UCSD-AML1 (cell line): Measurements from ENCODE around the gene GPR39.
"Not testable (repeated sequence)": the region's sequence is repeated elsewhere in the genome, so short reads cannot be mapped to it uniquely, and the experiment has no call there.

ENCODE experiments used
- DNase-seq: peaks from one replicate; lab custom pipeline; 2025; ENCODE audit not compliant: unreplicated experiment; lab: John Stamatoyannopoulos, UW

Gene GPR39

DNA sequence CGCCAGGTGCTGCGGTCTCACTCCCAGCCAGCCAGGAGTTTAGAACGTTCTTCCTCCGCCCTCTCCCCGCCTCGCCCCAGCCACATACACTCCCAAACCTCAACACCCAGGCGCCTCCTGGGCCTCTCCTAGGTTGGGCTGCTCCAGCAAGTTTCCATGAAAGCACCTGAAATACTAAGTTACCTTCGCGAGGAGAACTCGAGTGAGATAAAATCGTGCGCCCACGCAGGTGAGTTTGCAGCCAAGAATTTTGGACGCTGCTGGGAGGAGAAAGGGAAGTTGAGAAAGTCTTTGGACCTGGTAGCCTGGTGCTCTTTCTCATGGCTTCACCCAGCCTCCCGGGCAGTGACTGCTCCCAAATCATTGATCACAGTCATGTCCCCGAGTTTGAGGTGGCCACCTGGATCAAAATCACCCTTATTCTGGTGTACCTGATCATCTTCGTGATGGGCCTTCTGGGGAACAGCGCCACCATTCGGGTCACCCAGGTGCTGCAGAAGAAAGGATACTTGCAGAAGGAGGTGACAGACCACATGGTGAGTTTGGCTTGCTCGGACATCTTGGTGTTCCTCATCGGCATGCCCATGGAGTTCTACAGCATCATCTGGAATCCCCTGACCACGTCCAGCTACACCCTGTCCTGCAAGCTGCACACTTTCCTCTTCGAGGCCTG lies at the start of gene GPR39:
Gene GPR39 (plus strand): TSS at position 83 of the 673 bp plus-strand sequence.
- no peak for DNase-seq

- no peak for DNase-seq
These were observed 48.4 kb upstream of the GPR39 start for GRCh38 chr2:132368191-132368590.

- no peak for DNase-seq
These were observed 44.3 kb upstream of the GPR39 start for GRCh38 chr2:132372276-132372675.

DNA sequence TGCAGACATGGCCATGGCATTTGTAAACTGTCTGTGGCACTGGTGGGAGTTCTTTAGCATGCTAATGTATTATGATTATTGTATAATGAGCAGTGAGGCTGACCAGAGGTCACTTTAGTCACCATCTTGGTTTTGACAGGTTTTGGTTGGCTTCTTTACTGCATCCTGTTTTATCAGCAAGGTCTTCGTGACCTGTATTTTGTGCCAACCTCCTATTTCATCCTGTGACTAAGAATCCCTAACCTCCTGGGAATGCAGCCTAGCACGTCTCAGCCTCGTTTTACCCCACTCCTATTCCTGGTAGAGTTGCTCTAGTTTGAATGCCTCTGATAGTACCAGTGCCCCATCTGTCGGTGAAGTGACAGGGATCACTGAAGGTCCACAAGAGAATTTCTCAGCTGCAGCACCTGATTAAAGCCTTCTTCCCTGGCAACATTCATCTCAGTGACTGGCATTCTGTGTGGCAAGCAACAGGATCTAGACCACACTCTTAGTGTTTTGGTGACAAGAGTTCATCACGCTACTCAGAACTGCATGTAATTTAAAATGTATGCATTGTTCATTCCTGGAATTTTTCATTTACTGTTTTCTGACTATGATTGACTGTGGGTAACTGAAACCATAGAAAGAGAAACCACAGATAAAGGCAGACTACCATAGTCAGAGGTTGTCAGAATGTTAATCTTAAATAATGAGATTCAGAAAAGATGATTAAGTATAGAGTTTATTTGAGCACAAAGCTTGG lies 43.0 kb upstream of the GPR39 start:
- no peak for DNase-seq

- DNase-seq = no peak
These were observed 42.5 kb upstream of the GPR39 start for GRCh38 chr2:132374151-132374550.

DNA sequence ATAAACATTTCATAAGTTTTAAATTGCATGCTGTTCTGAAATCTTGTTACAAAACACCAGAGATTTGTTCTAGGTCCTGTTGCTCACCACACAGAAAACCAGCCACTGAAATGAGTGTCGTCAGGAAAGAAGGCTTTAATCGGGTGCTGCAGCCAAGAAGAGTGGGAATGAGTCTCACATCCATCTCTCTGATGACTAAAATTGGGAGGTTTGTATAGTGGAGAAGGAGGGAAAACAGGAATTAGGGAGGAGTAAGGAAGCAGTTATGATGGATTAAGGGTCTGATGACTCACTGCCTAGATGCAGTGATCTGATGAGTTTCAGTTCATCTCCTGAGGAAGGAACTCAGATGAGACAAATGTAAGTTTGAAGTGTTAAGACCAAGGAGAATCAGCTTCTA lies 42.1 kb upstream of the GPR39 start:
- no peak for DNase-seq

- no peak for DNase-seq
These were observed 41.6 kb upstream of the GPR39 start for GRCh38 chr2:132374961-132375360.

DNA sequence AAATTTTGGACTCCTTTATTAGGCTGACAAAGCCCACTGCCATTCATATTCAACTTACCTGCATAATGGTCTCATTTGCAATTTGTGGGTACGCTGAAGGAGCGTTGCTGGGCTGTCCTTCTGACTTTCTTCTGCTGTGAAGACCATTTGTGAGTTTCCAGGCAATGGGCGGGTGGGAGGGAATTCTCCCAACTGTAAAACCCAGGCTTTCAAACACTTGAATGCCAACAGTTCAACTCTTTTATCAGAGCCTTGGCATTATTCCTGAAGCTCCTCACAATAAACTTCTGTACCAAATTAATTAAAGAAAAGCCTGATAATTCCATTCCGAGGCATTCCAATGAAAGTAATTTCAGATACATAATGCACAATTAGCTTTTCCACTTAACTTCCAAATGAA lies 35.2 kb upstream of the GPR39 start:
- no peak for DNase-seq

GRCh38 chr2:132383956-132384355 lies 32.6 kb upstream of the GPR39 start:
- no peak for DNase-seq

- no peak for DNase-seq
These were observed 32.0 kb upstream of the GPR39 start for GRCh38 chr2:132384491-132385151.

GRCh38 chr2:132387126-132387525 lies 29.5 kb upstream of the GPR39 start:
- no peak for DNase-seq

DNA sequence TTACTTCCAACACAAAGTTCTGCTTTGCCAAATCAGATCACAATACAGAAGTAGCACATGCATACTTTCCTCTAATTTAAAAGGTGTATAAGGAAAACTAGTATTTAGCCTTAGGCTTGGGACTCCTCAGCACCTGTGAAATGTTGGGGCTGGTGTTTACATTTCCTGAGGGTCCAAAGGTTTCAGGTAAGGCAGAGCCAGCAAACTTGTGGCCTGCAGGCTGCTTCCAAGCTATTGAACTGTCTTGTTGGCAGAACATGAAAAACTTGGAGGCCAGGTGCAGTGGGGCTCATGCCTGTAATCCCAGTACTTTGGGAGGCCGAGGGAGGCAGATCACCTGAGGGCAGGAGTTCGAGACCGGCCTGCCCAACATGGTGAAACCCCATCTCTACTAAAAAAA lies 26.5 kb upstream of the GPR39 start:
- DNase-seq = no peak

DNA sequence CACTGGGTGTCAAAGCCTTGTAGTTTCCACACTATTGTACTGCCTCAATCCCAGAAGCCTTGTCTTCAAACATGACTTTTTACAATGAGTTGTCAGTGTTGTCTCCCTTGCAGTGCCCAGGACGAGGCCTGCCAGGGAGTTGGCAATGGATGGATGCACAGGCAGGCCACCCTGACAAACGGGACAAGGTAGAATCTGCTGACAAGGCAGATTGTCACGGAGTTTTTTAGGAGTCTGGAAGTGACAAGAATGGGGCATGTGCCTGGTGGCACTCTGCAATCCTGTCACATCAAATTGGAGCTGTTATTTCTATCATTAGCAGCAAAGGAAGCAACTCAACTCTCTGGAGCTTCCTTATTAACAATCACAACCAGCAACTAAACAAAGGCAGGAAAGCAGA lies 25.2 kb upstream of the GPR39 start:
- DNase-seq = no peak

DNA sequence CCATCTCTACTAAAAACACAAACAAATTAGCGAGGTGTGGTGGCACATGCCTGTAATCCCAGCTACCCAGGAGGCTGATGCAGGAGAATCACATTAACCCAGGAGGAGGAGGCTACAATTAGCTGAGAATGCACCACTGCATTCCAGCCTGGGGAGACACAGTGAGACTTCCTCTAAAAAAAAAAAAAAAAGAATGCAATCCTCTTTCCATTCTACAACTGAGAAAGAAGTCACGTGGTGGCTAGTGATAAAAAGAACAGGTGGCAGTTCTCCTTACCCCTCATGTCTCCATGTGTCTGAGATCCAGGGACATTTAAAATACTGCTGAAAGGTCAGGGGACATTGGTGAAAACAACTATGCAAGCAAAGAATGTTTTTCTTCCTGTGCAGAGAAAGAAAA lies 24.4 kb upstream of the GPR39 start:
- DNase-seq = no peak

DNA sequence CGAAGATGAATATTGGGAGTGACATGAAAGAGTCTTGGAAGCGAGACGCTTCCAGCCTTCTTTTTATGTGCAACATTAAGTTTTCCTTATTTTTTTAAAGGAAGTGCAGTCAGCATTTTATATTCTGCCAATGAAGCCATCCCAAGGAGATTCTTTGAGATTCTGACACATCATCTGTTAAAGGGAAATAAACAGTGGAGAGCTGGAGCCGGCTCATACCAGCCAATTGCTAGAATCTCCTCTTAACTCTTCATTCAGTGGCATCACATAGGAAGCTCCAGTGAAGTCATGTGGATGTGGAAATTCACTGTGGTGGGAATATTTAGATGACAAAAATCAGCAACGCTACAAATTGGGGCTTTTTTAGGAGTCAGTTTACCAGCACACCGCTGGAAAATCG lies 23.7 kb upstream of the GPR39 start:
- DNase-seq = no peak

DNA sequence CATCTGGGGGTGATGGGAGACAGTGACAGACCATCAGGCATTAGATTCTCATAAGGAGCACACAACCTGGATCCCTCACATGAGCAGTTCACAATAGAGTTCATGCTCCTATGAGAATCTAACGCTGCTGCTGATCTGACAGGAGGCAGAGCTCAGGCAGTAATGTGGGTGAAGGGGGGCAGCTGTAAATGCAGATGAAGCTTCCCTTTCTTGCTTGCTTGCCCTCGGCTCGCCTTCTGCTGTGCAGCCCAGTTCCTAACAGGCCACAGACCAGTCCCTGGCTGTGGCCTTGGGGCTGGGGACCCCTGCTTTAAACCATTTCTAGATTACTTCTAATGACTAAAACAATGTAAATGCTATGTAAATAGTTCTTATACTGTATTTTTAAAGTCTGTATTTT lies 19.6 kb upstream of the GPR39 start:
- not testable (repeated sequence) for DNase-seq

GRCh38 chr2:132400169-132400900 lies 16.3 kb upstream of the GPR39 start:
- no peak for DNase-seq

GRCh38 chr2:132400901-132401240 lies 15.7 kb upstream of the GPR39 start:
- no peak for DNase-seq

DNA sequence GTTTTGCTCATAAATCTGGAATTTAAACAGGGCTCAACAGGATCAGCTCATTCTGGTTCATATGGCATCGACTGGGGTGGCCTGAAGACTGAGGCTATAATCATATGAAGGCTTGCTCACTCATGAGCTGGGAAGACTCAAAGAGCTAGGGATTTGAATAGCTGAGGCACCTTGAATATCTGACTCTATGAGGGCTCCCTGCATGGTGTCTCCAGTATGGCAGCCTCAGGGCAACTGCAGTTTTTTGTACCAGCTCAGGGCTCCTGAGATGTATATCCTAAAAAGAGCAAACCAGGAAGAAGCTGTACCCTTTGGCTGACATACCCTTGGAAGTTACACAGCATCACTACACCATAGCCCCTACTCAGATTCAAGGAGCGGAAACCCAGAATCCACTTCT lies 15.3 kb upstream of the GPR39 start:
- DNase-seq = no peak

DNA sequence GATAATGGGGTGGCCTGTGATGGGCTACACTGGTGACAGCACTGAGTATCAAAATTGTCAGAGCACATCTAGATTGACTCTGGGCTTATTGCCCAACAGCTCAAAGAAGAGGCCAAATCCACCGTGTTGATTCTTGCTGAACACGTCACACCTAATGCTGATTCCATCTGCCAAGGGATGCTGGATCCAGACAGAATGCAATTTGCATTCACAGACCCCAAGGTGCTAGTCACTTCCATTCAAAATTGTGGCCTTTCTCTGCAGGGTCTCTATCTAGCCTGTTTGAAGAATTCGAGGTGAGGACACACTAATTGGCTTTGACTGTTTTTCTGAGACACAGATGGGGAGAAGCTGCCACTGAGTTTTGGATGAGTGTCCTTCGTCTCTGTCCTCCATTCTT lies 13.5 kb upstream of the GPR39 start:
- no peak for DNase-seq

DNA sequence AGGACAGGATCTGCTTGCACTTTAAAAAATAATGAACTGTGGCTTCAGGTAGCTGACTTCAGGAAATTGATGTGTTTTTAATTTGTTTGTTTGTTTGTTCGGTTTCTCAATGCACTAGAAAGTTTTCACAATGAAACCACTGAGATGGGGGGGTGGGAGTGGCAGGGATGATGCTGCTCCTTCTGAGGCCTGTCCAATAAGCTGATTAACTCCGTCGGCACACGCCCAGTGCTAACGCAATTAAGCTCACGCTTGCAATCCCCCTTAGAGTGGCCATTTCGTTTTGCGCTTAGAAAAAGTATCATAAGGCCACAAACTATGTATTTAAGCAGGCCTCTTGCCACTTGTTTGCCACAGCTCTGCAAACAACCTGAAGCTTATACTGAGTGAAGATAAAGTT lies 12.5 kb upstream of the GPR39 start:
- no peak for DNase-seq

- DNase-seq = no peak
These were observed 8.8 kb upstream of the GPR39 start for GRCh38 chr2:132407784-132408183.
